OCI-LY1 (cell line): ENCODE measurements around the gene SSH2.
A peak's percentile ranks its signal among the peaks of the same experiment; 100 is the strongest.

Source experiments
- H2AFZ ChIP-seq: fragments of 200-600 bp; sonication (generic), shearing (Covaris generic); 2 replicates; pipeline ENCODE4 v1.6.0; 2014; ENCODE audit warnings: antibody characterized with exemption, mild to moderate bottlenecking, low read length
- H3F3A ChIP-seq: fragments of 200-600 bp; sonication (generic), shearing (Covaris generic); 2 replicates; pipeline ENCODE4 v1.6.0; 2014; ENCODE audit warnings: mild to moderate bottlenecking, antibody characterized with exemption, low read length, moderate library complexity; ENCODE audit not compliant: insufficient read depth
- H3K27ac ChIP-seq: fragments of 200-600 bp; sonication (generic); 2 replicates; pipeline ENCODE4 v1.5.1; 2014; ENCODE audit warnings: low read length, mixed run types, mild to moderate bottlenecking, low read depth; ENCODE audit not compliant: poor library complexity, severe bottlenecking
- H3K27me3 ChIP-seq: fragments of 200-600 bp; sonication (generic); 2 replicates; pipeline ENCODE4 v1.6.0; 2014; ENCODE audit warnings: antibody characterized with exemption, mild to moderate bottlenecking, low read length, moderate library complexity; ENCODE audit not compliant: insufficient read depth
- H3K36me3 ChIP-seq: fragments of 200-600 bp; sonication (generic); 2 replicates; pipeline ENCODE4 v1.6.1; 2014; ENCODE audit warnings: mild to moderate bottlenecking, antibody characterized with exemption, low read length, moderate library complexity, mixed read lengths; ENCODE audit not compliant: insufficient read depth
- H3K4me1 ChIP-seq: fragments of 200-600 bp; sonication (generic); 2 replicates; pipeline ENCODE4 v1.5.1; 2014; ENCODE audit warnings: mild to moderate bottlenecking, low read length, moderate library complexity; ENCODE audit not compliant: insufficient read depth, severe bottlenecking
- H3K4me2 ChIP-seq: fragments of 200-600 bp; sonication (generic), shearing (Covaris generic); 2 replicates; pipeline ENCODE4 v1.6.1; 2014; ENCODE audit warnings: low read length
- H3K4me3 ChIP-seq: fragments of 200-600 bp; sonication (generic); 2 replicates; pipeline ENCODE4 v1.5.1; 2014; ENCODE audit warnings: low read length, low read depth, mild to moderate bottlenecking, mixed read lengths; ENCODE audit not compliant: poor library complexity, severe bottlenecking
- H3K79me2 ChIP-seq: fragments of 200-600 bp; shearing (Covaris generic); 2 replicates; pipeline ENCODE4 v1.6.1; 2016; ENCODE audit warnings: mixed run types, low read length, mixed read lengths; ENCODE audit not compliant: insufficient read depth
- H3K9ac ChIP-seq: fragments of 200-600 bp; sonication (generic), shearing (Covaris generic); 2 replicates; pipeline ENCODE4 v1.6.1; 2014; ENCODE audit warnings: mild to moderate bottlenecking, low read length, mixed read lengths
- H3K9me2 ChIP-seq: fragments of 200-600 bp; sonication (generic), shearing (Covaris generic); 2 replicates; pipeline ENCODE4 v1.6.1; 2014; ENCODE audit warnings: low read depth, mild to moderate bottlenecking, low read length, mixed read lengths
- H3K9me3 ChIP-seq: fragments of 200-600 bp; shearing (Covaris generic); 2 replicates; pipeline ENCODE4 v1.6.1; 2014; ENCODE audit warnings: low read length, mixed read lengths
- H4K20me1 ChIP-seq: fragments of 200-600 bp; sonication (generic), shearing (Covaris generic); 2 replicates; pipeline ENCODE4 v1.6.0; 2016; ENCODE audit warnings: mild to moderate bottlenecking, low read length; ENCODE audit not compliant: insufficient read depth
- CTCF ChIP-seq: fragments of 200-600 bp; sonication (generic), shearing (Covaris generic); IDR thresholded peaks from 2 replicates; pipeline ENCODE4 v1.5.1; 2017; ENCODE audit warnings: mild to moderate bottlenecking, antibody characterized with exemption, low read length, moderate library complexity, mixed read lengths
- EZH2 ChIP-seq: fragments of 200-600 bp; sonication (generic), shearing (Covaris generic); IDR thresholded peaks from 2 replicates; pipeline ENCODE4 v1.8.0; 2017; ENCODE audit warnings: borderline replicate concordance, mixed run types, mild to moderate bottlenecking, antibody characterized with exemption, low read length, moderate library complexity, mixed read lengths

SSH2 gene

GRCh38 chr17:29723278-29724047 lies 206.6 kb downstream of the SSH2 start:
- Histone ChIP-seq H3K9ac (peak overlapping the region; percentile 47; the same call in 1 of the 2 replicates), H3K4me2 (peak overlapping the region; percentile 81), H3F3A (peaks cover 17% of the 10 kb centered on the region), H3K79me2 (peaks cover 46% of the 10 kb centered on the region), H3K9me2 (no peaks in the 10 kb centered on the region), H4K20me1 (no peaks in the 10 kb centered on the region), H3K36me3 (peaks cover 11% of the 10 kb centered on the region), H3K27me3 (no peaks in the 10 kb centered on the region), H3K4me1 (peaks cover 88% of the 10 kb centered on the region), H3K9me3 (peaks cover 2% of the 10 kb centered on the region; the same call in 1 of the 2 replicates), H3K4me3 (peak overlapping the region; percentile 38), H3K27ac (peak overlapping the region; percentile 99), H2AFZ (no peak overlapping the region)
- TF ChIP-seq CTCF = no peak
- TF ChIP-seq EZH2 = no peak

GRCh38 chr17:29722411-29723198 lies 207.4 kb downstream of the SSH2 start:
- Histone ChIP-seq H3K79me2 (peaks cover 39% of the 10 kb centered on the region), H3K27ac (peak overlapping the region; percentile 99), H2AFZ (no peak overlapping the region), H3K4me3 (peak overlapping the region; percentile 52), H3K9me3 (no peaks in the 10 kb centered on the region), H4K20me1 (no peaks in the 10 kb centered on the region), H3K36me3 (peaks cover 16% of the 10 kb centered on the region), H3K27me3 (no peaks in the 10 kb centered on the region), H3K4me2 (peak overlapping the region; percentile 81), H3K4me1 (peaks cover 91% of the 10 kb centered on the region), H3F3A (peaks cover 17% of the 10 kb centered on the region), H3K9ac (peak overlapping the region; percentile 63), H3K9me2 (no peaks in the 10 kb centered on the region)
- TF ChIP-seq EZH2 (no peak), CTCF (no peak)

GRCh38 chr17:29720551-29720950 lies 209.5 kb downstream of the SSH2 start:
- no peaks in the 10 kb centered on the region for H3K27me3 ChIP-seq
- peak overlapping the region; percentile 63 for H3K9ac ChIP-seq
- peaks cover 17% of the 10 kb centered on the region for H3F3A ChIP-seq
- no peaks in the 10 kb centered on the region for H3K9me3 ChIP-seq
- H3K79me2 ChIP-seq = peaks cover 19% of the 10 kb centered on the region
- no peak overlapping the region for H3K4me3 ChIP-seq
- H3K9me2 ChIP-seq = no peaks in the 10 kb centered on the region
- no peaks in the 10 kb centered on the region for H4K20me1 ChIP-seq
- no peak overlapping the region for H2AFZ ChIP-seq
- H3K36me3 ChIP-seq = peaks cover 33% of the 10 kb centered on the region
- peak overlapping the region; percentile 99 for H3K27ac ChIP-seq
- H3K4me2 ChIP-seq = peak overlapping the region; percentile 81; the same call in 1 of the 2 replicates
- peaks cover 96% of the 10 kb centered on the region for H3K4me1 ChIP-seq
- TF ChIP-seq EZH2 = no peak
- no peak for TF ChIP-seq CTCF
